B cell (primary cell): ENCODE measurements around the gene AOPEP. TPM values are rescaled to one million over a fixed set of nuclear protein-coding genes. Genes with fewer than 3 reads are reported as not detected.

Experiments
- ATAC-seq: fragments of 200-7000 bp; cut with Tn5 transposase; one replicate; pipeline ENCODE4 v1.10.0; 2021; ENCODE audit warnings: low read depth, mild to moderate bottlenecking, moderate number of reproducible peaks, moderate library complexity
- CTCF ChIA-PET: fragments of 350-600 bp; sonication (Branson Sonifier 250); formaldehyde crosslinking; loops from one replicate; lab custom pipeline; 2021; ENCODE audit warnings: antibody characterized with exemption, inconsistent platforms; lab: Charles Lee
- POLR2A ChIA-PET: fragments of 350-600 bp; sonication (Branson Sonifier 250); formaldehyde crosslinking; loops from one replicate; lab custom pipeline; 2021; ENCODE audit warnings: antibody characterized with exemption; lab: Charles Lee
- DNase-seq: peaks from one replicate; pipeline ENCODE4 v3.0.0; 2013
- H2AFZ ChIP-seq: 2 replicates; pipeline ENCODE4 v1.6.1; 2012; ENCODE audit warnings: mild to moderate bottlenecking, low read depth, low read length; ENCODE audit not compliant: insufficient read depth, poor library complexity, severe bottlenecking
- H3K27ac ChIP-seq, 2 donors: 1 replicate in 1 of 2; 2 replicates in 1 of 2; pipeline ENCODE4 v1.5.1; 2012 to 2013; ENCODE audit warnings: low read length in 2 of 2, mild to moderate bottlenecking in 2 of 2, moderate library complexity in 1 of 2
- H3K27me3 ChIP-seq, 4 experiments: fragments of 200-600 bp in 1 of 4; sonication (generic) in 1 of 4; replicated peaks in 1 of 4; 1 replicate in 2 of 4; 2 replicates in 2 of 4; pipeline versions ENCODE4 v1.6.1 to v1.7.0; 2013 to 2016; ENCODE audit warnings: low read length in 3 of 4, mild to moderate bottlenecking in 2 of 4, mixed read lengths in 1 of 4, moderate library complexity in 1 of 4; ENCODE audit not compliant: insufficient read depth in 4 of 4, control insufficient read depth in 3 of 4; ENCODE audit errors: control extremely low read depth in 1 of 4
- H3K36me3 ChIP-seq, 2 experiments: replicated peaks in 1 of 2; 1 replicate in 1 of 2; 2 replicates in 1 of 2; pipeline versions ENCODE4 v1.6.1 to v1.7.1; 2013; ENCODE audit warnings: low read length in 1 of 2; ENCODE audit not compliant: insufficient read depth in 2 of 2, control insufficient read depth in 1 of 2; ENCODE audit errors: control extremely low read depth in 1 of 2, extremely low read depth in 1 of 2
- H3K4me1 ChIP-seq, 2 donors: fragments of 200-600 bp in 1 of 2; sonication (generic) in 1 of 2; 1 replicate in 1 of 2; 2 replicates in 1 of 2; pipeline versions ENCODE4 v1.5.1 to v1.6.1; 2013 to 2017; ENCODE audit warnings: low read length in 2 of 2; ENCODE audit not compliant: control insufficient read depth in 2 of 2, insufficient read depth in 2 of 2
- H3K4me2 ChIP-seq: replicated peaks from 2 replicates; pipeline ENCODE3; 2012; ENCODE audit warnings: mild to moderate bottlenecking, low read depth, low read length; ENCODE audit not compliant: poor library complexity, severe bottlenecking
- H3K4me3 ChIP-seq, 5 experiments: fragments of 200-600 bp in 1 of 5; sonication (generic) in 1 of 5; 1 replicate in 3 of 5; 2 replicates in 2 of 5; pipeline versions ENCODE4 v1.5.1 to v1.7.0; 2011 to 2016; ENCODE audit warnings: low read length in 4 of 5, mild to moderate bottlenecking in 4 of 5, low read depth in 2 of 5, control low read depth in 1 of 5, moderate library complexity in 1 of 5; ENCODE audit not compliant: insufficient read depth in 1 of 5; ENCODE audit errors: control extremely low read depth in 1 of 5, extremely low read depth in 1 of 5
- H3K79me2 ChIP-seq: fragments of 200-600 bp; sonication (generic); one replicate; pipeline ENCODE4 v1.6.0; 2016; ENCODE audit warnings: low read length; ENCODE audit not compliant: control insufficient read depth, insufficient read depth
- H3K9ac ChIP-seq: fragments of 200-600 bp; sonication (generic); 2 replicates; pipeline ENCODE4 v1.6.1; 2017; ENCODE audit warnings: mild to moderate bottlenecking, low read length, moderate library complexity
- H3K9me3 ChIP-seq, 3 donors: one replicate each; pipeline versions ENCODE4 v1.6.1 to v1.7.1; 2013; ENCODE audit warnings: low read length in 2 of 3; ENCODE audit not compliant: control insufficient read depth in 2 of 3, insufficient read depth in 1 of 3; ENCODE audit errors: control extremely low read depth in 1 of 3
- H4K20me1 ChIP-seq: 2 replicates; pipeline ENCODE4 v1.6.0; 2012; ENCODE audit warnings: mild to moderate bottlenecking, low read length; ENCODE audit not compliant: insufficient read depth, control insufficient read depth, poor library complexity, severe bottlenecking
- H3K27ac Mint-ChIP-seq: one replicate; pipeline ENCODE4 v1.8.0; 2021; ENCODE audit warnings: mixed read lengths
- H3K27me3 Mint-ChIP-seq: one replicate; pipeline ENCODE4 v1.8.0; 2021; ENCODE audit warnings: mixed read lengths
- H3K4me1 Mint-ChIP-seq: one replicate; pipeline ENCODE4 v1.8.0; 2021; ENCODE audit warnings: mixed read lengths
- H3K4me3 Mint-ChIP-seq: one replicate; pipeline ENCODE4 v1.8.0; 2021; ENCODE audit warnings: mixed read lengths
- H3K9me3 Mint-ChIP-seq: one replicate; pipeline ENCODE4 v1.8.0; 2022; ENCODE audit warnings: mixed read lengths; ENCODE audit not compliant: insufficient read depth
- EZH2 ChIP-seq: IDR thresholded peaks from 2 replicates; pipeline ENCODE4 v1.6.1; 2012; ENCODE audit warnings: borderline replicate concordance, low read depth, mild to moderate bottlenecking, moderate library complexity, low read length; ENCODE audit not compliant: insufficient read depth, poor library complexity, severe bottlenecking
- WGBS: methylation state at CpG from one replicate; pipeline ENCODE4 v1.1.5; 2013; ENCODE audit warnings: missing lambda C conversion rate; ENCODE audit not compliant: insufficient coverage; 5-methylcytosine and 5-hydroxymethylcytosine counted together
- intact Hi-C: fragments of 100-400 bp; cut with micrococcal nuclease; formaldehyde crosslinking; loops from one replicate; pipeline ENCODE4 v1.10.0; 2022
- polyA plus RNA-seq: library from polyadenylated mRNA; depleted of rRNA; stranded (reverse); fragments of >200 nt; gene quantifications from 2 replicates; pipeline ENCODE4 v1.2.3, GENCODE V29; 2012
- total RNA-seq, 2 donors: library from RNA; stranded (reverse); fragments of 120-200 nt in 1 of 2; gene quantifications; 1 replicate in 1 of 2; 2 replicates in 1 of 2; pipeline versions ENCODE4 v1.2.3 to v1.2.4, GENCODE V29; 2013 to 2022
- TF ChIP-seq, protein P1 (sequence below): fragments of 200-600 bp; IDR thresholded peaks from one replicate; pipeline ENCODE4 v1.8.0; 2022; ENCODE audit warnings: antibody characterized with exemption, mild to moderate bottlenecking

AOPEP gene
- total and polyA plus RNA-seq, 2 donors (not counting 1 experiment from before 2014, with no cell fraction given) = 5.1 to 35.8 TPM

DNA sequence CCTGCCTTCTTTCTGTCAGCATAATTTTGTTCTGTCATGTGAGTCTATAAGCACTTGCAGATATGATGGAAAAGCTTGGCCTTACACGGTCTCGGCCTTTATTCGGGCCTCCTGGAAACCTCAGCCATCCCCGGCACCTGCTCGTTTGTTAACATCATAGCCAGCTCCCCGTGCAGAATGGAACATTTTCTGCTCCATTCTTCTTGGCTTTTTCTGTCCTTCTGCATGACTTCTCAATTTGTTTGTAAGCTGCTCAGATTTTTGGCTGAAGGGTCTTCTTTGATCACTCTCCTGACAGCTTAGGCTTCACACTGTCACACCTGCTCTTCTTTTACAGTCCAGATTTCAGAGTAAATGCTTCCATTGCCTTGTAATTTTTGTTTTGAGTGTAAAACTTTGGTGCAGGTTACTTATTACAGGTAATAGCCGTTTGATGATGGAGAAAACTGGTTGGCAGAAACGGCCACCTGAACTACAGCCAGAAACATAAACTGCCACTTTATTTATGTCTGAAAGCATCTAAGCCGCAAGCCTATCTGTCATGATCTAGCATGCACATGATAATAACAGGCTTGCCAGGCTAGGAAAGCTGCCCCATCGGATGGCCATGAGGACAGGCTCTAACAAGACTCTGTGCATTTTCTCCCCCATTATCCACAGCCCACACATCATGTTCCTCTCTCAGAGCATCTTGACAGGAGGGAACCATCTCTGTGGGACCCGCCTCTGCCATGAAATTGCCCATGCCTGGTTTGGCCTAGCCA lies 197.0 kb downstream of the AOPEP start:
- Histone ChIP-seq H3K27ac (no peak overlapping the region), H3K79me2 (no peaks in the 10 kb centered on the region), H3K4me1 (no peaks in the 10 kb centered on the region), H3K27me3 (no peaks in the 10 kb centered on the region), H3K36me3 (no peaks in the 10 kb centered on the region), H3K4me3 (no peak overlapping the region), H3K9me3 (no peaks in the 10 kb centered on the region), H4K20me1 (no peaks in the 10 kb centered on the region), H3K4me2 (no peak overlapping the region), H3K9ac (no peak overlapping the region), H2AFZ (no peak overlapping the region)
- Mint-ChIP-seq H3K9me3 (no peaks in the 10 kb centered on the region), H3K27ac (no peak overlapping the region), H3K4me3 (no peak overlapping the region), H3K27me3 (no peaks in the 10 kb centered on the region), H3K4me1 (no peaks in the 10 kb centered on the region)
- DNase-seq (no peak), ATAC-seq (no peak)
- intact Hi-C loops = no loop called here
- TF ChIP-seq, protein P1, sequence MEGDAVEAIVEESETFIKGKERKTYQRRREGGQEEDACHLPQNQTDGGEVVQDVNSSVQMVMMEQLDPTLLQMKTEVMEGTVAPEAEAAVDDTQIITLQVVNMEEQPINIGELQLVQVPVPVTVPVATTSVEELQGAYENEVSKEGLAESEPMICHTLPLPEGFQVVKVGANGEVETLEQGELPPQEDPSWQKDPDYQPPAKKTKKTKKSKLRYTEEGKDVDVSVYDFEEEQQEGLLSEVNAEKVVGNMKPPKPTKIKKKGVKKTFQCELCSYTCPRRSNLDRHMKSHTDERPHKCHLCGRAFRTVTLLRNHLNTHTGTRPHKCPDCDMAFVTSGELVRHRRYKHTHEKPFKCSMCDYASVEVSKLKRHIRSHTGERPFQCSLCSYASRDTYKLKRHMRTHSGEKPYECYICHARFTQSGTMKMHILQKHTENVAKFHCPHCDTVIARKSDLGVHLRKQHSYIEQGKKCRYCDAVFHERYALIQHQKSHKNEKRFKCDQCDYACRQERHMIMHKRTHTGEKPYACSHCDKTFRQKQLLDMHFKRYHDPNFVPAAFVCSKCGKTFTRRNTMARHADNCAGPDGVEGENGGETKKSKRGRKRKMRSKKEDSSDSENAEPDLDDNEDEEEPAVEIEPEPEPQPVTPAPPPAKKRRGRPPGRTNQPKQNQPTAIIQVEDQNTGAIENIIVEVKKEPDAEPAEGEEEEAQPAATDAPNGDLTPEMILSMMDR = no peak
- no peak for TF ChIP-seq EZH2
- CTCF ChIA-PET = interaction anchor here (0.6 kb wide), 1 partner anchor 205 kb away, joined by 4 read pairs; no protein-coding TSS in a partner anchor
- WGBS = 98% methylated on average over 10 of the region's 11 CpGs
- POLR2A ChIA-PET = no interaction called here

DNA sequence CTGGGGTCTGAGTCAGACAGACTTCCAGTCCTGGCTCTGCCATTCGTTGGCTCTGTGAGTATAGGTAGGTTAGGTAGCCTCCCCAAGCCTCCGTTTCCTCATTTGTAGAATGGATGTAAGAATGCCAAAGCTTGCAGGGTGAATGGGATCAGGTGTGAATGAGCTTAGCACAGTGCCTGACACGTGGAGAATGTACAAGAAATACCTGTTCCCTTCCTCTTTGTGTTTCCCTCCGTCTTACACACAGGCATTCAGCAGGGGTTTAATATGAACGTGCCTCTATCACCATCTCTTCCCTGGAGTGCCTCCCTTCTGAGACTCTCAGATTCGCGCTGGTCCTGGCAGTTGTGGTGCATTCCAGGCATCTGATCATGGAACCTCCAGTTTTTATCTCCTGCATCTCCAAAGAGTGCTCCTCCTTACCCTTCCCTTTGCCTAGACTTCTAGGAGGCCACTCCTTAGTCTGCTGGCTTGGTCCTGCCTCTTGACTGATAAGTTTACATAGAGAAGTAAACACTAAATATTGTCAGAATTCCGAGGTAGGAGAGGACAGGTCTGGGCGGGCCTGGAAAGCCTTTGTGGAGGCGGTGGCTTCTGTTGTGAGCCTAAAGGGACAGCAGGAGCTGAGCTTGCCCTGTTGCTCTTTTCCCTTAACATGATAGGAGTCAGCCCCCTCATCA lies 199.4 kb downstream of the AOPEP start:
- no peak overlapping the region for H2AFZ ChIP-seq
- H3K4me1 ChIP-seq = no peaks in the 10 kb centered on the region
- intact Hi-C loops = no loop called here
- no peak overlapping the region for H3K4me3 ChIP-seq
- no peaks in the 10 kb centered on the region for H3K79me2 ChIP-seq
- H3K9me3 ChIP-seq = no peaks in the 10 kb centered on the region
- ATAC-seq (no peak), DNase-seq (no peak)
- no peaks in the 10 kb centered on the region for H4K20me1 ChIP-seq
- Mint-ChIP-seq H3K9me3 (no peaks in the 10 kb centered on the region), H3K4me1 (no peaks in the 10 kb centered on the region), H3K4me3 (no peak overlapping the region), H3K27me3 (no peaks in the 10 kb centered on the region), H3K27ac (no peak overlapping the region)
- H3K27me3 ChIP-seq = no peaks in the 10 kb centered on the region
- 99% methylated on average over 10 of the region's 10 CpGs for WGBS
- ChIA-PET CTCF (interaction anchor here (0.6 to 1.0 kb wide), 2 partner anchors 245 to 661 kb away, joined by 3 to 5 read pairs; no protein-coding TSS in a partner anchor), POLR2A (no interaction called here)
- H3K27ac ChIP-seq = no peak overlapping the region
- no peak overlapping the region for H3K4me2 ChIP-seq
- no peak overlapping the region for H3K9ac ChIP-seq
- H3K36me3 ChIP-seq = no peaks in the 10 kb centered on the region
- TF ChIP-seq, protein P1 = no peak
- TF ChIP-seq EZH2 = no peak
